GM12801 (cell line): ENCODE results near the gene CAPN3.

Experiments used
- TF ChIP-seq, protein P1 (sequence below): IDR thresholded peaks from one replicate; pipeline ENCODE4 v1.5.1; 2011; ENCODE audit warnings: control low read depth; ENCODE audit not compliant: insufficient read length; ENCODE audit errors: extremely low read depth

CAPN3 gene

DNA sequence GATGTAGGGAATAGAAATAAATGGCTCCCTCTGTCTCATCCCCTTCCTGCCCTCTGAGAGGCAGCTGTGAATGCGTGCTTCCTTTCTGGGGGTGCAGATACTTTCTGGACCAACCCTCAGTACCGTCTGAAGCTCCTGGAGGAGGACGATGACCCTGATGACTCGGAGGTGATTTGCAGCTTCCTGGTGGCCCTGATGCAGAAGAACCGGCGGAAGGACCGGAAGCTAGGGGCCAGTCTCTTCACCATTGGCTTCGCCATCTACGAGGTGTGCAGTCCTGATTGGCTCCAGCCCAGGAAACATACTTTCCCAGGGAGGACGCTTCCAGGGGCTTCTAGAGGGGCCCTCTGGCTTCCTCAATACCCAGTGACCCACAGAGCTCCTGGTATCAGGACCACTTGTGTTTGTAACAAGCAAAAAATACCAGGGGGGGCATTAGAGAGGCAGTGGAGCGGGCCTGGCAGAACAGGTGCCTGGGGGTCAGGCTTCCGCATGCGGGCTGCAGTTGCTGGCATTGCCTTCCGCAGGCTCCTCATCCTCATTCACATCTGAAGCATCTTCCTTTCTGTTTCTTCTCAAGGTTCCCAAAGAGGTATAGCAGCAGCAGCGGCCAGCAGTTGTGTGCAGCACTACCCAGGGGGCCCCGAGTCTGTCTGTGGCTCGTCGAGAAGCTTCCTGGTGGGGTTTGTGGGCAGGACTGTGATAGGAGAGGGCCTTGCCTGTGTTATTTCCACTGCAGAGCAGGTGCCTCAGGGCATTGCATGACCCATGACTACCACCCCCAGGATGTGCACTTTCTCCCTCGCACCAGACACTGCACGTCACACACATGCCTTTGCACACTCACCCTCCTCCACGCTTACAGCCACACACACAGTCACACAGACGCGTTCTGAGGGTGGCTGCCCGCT, 42.5 kb downstream of the CAPN3 start:
- TF ChIP-seq, protein P1, sequence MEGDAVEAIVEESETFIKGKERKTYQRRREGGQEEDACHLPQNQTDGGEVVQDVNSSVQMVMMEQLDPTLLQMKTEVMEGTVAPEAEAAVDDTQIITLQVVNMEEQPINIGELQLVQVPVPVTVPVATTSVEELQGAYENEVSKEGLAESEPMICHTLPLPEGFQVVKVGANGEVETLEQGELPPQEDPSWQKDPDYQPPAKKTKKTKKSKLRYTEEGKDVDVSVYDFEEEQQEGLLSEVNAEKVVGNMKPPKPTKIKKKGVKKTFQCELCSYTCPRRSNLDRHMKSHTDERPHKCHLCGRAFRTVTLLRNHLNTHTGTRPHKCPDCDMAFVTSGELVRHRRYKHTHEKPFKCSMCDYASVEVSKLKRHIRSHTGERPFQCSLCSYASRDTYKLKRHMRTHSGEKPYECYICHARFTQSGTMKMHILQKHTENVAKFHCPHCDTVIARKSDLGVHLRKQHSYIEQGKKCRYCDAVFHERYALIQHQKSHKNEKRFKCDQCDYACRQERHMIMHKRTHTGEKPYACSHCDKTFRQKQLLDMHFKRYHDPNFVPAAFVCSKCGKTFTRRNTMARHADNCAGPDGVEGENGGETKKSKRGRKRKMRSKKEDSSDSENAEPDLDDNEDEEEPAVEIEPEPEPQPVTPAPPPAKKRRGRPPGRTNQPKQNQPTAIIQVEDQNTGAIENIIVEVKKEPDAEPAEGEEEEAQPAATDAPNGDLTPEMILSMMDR: no peak

DNA sequence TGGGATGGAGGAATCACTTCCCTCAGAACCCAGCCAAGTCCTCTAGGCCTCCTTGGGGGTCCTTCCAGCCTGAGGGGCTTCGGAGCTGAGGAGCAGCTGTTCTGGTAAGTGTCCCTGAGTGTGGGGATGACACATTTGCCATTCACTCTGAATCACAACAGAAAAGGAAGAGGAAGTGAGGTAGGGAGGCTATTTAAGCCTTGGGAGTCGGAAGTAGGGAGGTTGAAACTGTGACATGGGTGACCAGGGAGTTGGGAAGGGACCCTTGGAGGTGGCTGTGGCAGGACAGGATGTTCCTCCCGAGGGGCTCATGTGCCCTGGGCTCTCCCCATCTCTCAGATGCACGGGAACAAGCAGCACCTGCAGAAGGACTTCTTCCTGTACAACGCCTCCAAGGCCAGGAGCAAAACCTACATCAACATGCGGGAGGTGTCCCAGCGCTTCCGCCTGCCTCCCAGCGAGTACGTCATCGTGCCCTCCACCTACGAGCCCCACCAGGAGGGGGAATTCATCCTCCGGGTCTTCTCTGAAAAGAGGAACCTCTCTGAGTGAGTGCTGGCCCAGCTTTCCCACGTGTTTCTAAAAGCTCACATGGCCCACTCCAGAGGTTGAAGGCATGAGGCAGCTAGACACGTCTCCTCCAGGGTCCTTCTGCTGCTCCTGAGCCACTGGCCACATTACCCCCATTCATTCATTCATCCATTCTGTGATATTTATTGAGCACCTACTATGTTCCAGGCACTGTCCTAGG, 43.3 kb downstream of the CAPN3 start:
- TF ChIP-seq, protein P1: no peak

DNA sequence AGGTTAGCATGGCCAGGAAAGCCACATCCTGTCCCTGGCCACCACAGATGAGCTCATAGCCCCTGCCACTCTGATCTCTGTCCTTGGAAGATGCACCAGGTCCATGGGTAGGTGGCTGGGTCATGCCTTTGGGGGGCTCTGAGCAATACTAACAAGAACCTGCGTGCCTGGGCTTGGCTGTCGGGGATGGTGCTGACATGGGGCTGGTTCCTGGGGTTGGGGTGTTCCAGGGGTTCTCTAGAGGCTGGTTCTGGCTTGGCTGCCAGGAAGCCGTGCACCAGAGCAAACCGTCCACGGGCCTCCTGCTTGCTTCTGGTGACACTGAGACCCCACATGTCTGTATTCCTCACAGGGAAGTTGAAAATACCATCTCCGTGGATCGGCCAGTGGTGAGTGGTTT, 44.1 kb downstream of the CAPN3 start:
- TF ChIP-seq, protein P1: no peak

DNA sequence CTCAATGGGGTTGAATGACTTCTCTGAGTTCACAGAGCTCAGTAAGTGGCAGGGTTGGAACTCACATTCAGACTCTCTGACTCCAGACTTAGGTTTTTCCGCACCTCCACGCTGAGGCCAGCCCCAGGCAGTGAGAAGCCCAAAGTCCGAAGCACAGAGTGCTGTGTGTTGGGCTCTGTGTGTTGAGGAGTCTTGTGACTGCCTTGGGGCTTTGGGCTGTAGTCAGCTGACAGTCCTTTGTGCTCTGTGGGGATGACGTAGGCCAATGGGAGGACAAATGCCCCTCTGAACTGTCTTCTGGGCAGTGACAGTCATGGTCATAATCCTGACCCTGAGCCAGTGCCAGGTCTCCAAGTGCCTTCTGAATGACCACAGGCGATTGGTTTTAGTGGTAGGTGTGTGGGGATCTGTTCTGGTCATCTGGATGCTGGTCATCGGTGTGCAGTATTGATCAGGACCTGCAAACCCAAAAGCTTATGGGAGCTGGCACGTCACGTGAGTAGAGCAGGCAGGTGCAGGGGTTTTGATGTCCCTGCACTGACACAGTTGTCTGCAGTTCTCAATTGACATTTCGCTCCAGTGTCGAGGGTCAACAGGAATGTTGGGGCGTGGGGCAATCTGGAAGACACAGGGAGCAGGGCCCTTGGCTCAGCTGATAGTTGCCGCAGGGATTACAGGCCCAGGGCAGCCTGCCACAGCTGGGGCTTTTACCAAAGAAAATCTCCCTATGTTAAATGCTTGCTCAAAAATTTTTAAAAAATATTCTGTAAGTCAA, 45.3 kb downstream of the CAPN3 start:
- TF ChIP-seq, protein P1: no peak

DNA sequence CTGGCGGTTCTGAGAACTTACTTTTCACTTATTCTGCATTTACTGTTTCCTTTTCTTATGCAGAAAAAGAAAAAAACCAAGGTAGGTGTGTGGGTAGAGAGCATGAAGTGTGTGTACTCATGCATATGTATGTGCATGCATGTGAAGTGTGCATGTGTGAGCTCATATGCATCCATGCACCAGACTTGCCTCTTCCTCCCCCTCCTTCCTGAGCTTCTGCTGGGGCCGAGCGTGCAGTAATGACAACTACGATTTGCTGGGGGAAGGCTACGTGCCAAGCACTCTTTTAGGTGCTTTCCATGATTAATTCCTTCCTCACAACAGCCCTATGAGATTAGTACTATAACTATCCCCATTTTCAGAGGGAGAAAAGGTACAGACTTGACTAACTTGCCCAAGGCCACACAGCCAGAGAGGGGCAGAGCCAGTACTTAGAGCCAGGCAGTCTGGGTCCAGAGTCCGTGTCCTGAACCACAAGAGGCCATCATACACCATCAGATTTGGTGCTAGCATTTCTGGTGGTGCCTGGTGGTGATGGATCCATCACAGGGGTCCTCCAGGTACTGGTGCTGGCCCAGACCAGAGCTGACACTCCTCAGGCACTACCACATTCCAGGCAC, 46.7 kb downstream of the CAPN3 start:
- TF ChIP-seq, protein P1: no peak

DNA sequence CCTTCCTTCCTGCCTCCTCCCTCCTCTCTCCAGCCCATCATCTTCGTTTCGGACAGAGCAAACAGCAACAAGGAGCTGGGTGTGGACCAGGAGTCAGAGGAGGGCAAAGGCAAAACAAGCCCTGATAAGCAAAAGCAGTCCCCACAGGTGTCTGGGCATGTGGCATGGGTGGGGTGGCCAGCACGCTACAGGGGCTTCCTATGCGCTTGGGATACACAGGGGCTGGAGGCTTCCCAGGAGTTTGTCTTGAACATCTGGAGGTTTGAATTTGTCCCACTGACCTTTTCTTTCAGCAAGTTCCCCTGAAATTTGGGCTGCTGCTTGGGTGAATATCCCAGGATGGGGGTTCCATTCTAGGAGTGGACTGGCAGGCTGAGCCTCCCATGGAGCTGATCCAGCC, 48.9 kb downstream of the CAPN3 start:
- TF ChIP-seq, protein P1: no peak

DNA sequence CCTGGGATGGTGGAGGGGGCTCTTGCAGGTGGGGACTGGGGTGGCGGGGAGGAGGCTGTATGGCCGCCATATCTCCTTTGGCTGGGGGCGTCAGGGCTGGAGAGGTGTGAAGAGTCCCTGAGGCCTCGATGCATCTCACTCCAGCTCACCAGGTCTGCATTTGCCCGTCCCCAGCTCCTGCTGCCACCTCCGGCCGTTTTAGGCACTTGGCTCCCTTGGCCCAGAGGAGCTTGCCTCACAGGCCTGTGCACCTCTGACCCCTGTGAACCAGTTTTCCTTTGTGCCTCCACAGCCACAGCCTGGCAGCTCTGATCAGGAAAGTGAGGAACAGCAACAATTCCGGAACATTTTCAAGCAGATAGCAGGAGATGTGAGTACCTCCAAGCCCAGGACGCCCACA, 49.7 kb downstream of the CAPN3 start:
- TF ChIP-seq, protein P1: no peak
